IMR-90 (cell line): ENCODE data around the gene SPECC1L. TPM values are rescaled to one million over a fixed set of nuclear protein-coding genes. Genes with fewer than 3 reads are reported as not detected.
A peak's percentile ranks its signal among the peaks of the same experiment; 100 is the strongest.
"Not testable (repeated sequence)": the region's sequence is repeated elsewhere in the genome, so short reads cannot be mapped to it uniquely, and the experiment has no call there.

Experiments
- ATAC-seq: fragments of 200-7000 bp; cut with Tn5 transposase; 2 replicates; pipeline ENCODE4 v1.9.1; 2020; ENCODE audit warnings: low read depth, mild to moderate bottlenecking, moderate library complexity
- BruUV-seq: library from RNA; stranded (reverse); fragments of 400-500 nt; replicated peaks from 2 replicates; lab custom pipeline; 2021; lab: Mats Ljungman, UMichigan
- CTCF ChIA-PET: fragments of 300-600 bp; formaldehyde crosslinking; extraction: SDS; loops from one replicate; lab custom pipeline; 2021; ENCODE audit warnings: antibody characterized with exemption; lab: Yijun Ruan, JAX
- POLR2A ChIA-PET: fragments of 300-600 bp; sonication (Branson Sonifier 250); formaldehyde crosslinking; loops from one replicate; lab custom pipeline; 2022; ENCODE audit warnings: antibody characterized with exemption; ENCODE audit not compliant: unreplicated experiment; lab: Charles Lee
- DNase-seq: peaks from one replicate; pipeline ENCODE4 v3.0.0; 2013
- H2AFZ ChIP-seq: replicated peaks from 2 replicates; pipeline ENCODE3; 2013; ENCODE audit warnings: low read length, mild to moderate bottlenecking; ENCODE audit not compliant: poor library complexity
- H2AK5ac ChIP-seq: 2 replicates; pipeline ENCODE4 v1.6.1; 2013; ENCODE audit warnings: low read depth, low read length, inconsistent platforms
- H2AK9ac ChIP-seq: replicated peaks from 2 replicates; pipeline ENCODE3; 2013; ENCODE audit warnings: mild to moderate bottlenecking, low read depth, low read length, moderate library complexity; ENCODE audit not compliant: poor library complexity
- H2BK120ac ChIP-seq: 2 replicates; pipeline ENCODE4 v1.6.1; 2013; ENCODE audit warnings: low read depth, low read length, inconsistent platforms
- H2BK15ac ChIP-seq: 3 replicates; pipeline ENCODE4 v1.6.1; 2013; ENCODE audit warnings: low read depth, low read length, inconsistent platforms
- H2BK20ac ChIP-seq: 2 replicates; pipeline ENCODE4 v1.6.1; 2013; ENCODE audit warnings: low read depth, mild to moderate bottlenecking, inconsistent platforms, low read length, moderate library complexity
- H2BK5ac ChIP-seq: 2 replicates; pipeline ENCODE4 v1.6.1; 2013; ENCODE audit warnings: mild to moderate bottlenecking, low read depth, low read length, inconsistent platforms; ENCODE audit not compliant: poor library complexity, severe bottlenecking
- H3K14ac ChIP-seq: replicated peaks from 2 replicates; pipeline ENCODE4 v1.6.1; 2013; ENCODE audit warnings: low read depth, low read length, inconsistent platforms
- H3K18ac ChIP-seq: 2 replicates; pipeline ENCODE4 v1.6.1; 2013; ENCODE audit warnings: low read depth, low read length, control low read depth
- H3K23ac ChIP-seq: 2 replicates; pipeline ENCODE4 v1.6.1; 2013; ENCODE audit warnings: low read depth, low read length, inconsistent platforms
- H3K27ac ChIP-seq: 2 replicates; pipeline ENCODE4 v1.5.1; 2013; ENCODE audit warnings: mild to moderate bottlenecking, control low read depth, low read length; ENCODE audit not compliant: insufficient read depth
- H3K27me3 ChIP-seq: 2 replicates; pipeline ENCODE4 v1.6.1; 2013; ENCODE audit warnings: low read length; ENCODE audit not compliant: control insufficient read depth, insufficient read depth
- H3K36me3 ChIP-seq: 2 replicates; pipeline ENCODE4 v1.6.1; 2013; ENCODE audit warnings: low read length, mixed read lengths; ENCODE audit not compliant: control insufficient read depth, insufficient read depth
- H3K4ac ChIP-seq: 2 replicates; pipeline ENCODE4 v1.6.1; 2013; ENCODE audit warnings: low read depth, low read length, inconsistent platforms
- H3K4me1 ChIP-seq: 2 replicates; pipeline ENCODE4 v1.6.1; 2013; ENCODE audit warnings: low read length, mixed read lengths; ENCODE audit not compliant: control insufficient read depth, insufficient read depth
- H3K4me2 ChIP-seq: 2 replicates; pipeline ENCODE4 v1.6.1; 2013; ENCODE audit warnings: low read depth, mild to moderate bottlenecking, control low read depth, low read length, moderate library complexity
- H3K4me3 ChIP-seq: 2 replicates; pipeline ENCODE4 v1.5.1; 2013; ENCODE audit warnings: low read depth, mild to moderate bottlenecking, control low read depth, low read length, moderate library complexity; ENCODE audit not compliant: insufficient read depth
- H3K56ac ChIP-seq: 2 replicates; pipeline ENCODE4 v1.6.1; 2013; ENCODE audit warnings: low read length, inconsistent platforms; ENCODE audit not compliant: insufficient read depth; ENCODE audit errors: extremely low read depth
- H3K79me1 ChIP-seq, 2 experiments: 2 replicates each; pipeline ENCODE4 v1.6.1; 2013; ENCODE audit warnings: low read length in 2 of 2, inconsistent platforms in 1 of 2, low read depth in 1 of 2
- H3K9ac ChIP-seq: 2 replicates; pipeline ENCODE4 v1.6.1; 2013; ENCODE audit warnings: low read depth, low read length, control low read depth
- H3K9me1 ChIP-seq: 2 replicates; pipeline ENCODE4 v1.6.1; 2013; ENCODE audit warnings: low read length, inconsistent platforms; ENCODE audit not compliant: insufficient read depth
- H3K9me3 ChIP-seq: 2 replicates; pipeline ENCODE4 v1.6.1; 2013; ENCODE audit warnings: low read length; ENCODE audit not compliant: control insufficient read depth, insufficient read depth
- H4K20me1 ChIP-seq: 2 replicates; pipeline ENCODE4 v1.6.1; 2013; ENCODE audit warnings: low read length, inconsistent platforms; ENCODE audit not compliant: insufficient read depth
- H4K5ac ChIP-seq: 2 replicates; pipeline ENCODE4 v1.6.1; 2013; ENCODE audit warnings: mild to moderate bottlenecking, low read depth, low read length, control low read depth
- H4K8ac ChIP-seq, 2 experiments: 2 replicates each; pipeline ENCODE4 v1.6.1; 2013; ENCODE audit warnings: low read depth in 2 of 2, low read length in 2 of 2, control low read depth in 1 of 2, inconsistent platforms in 1 of 2
- H4K91ac ChIP-seq: 2 replicates; pipeline ENCODE4 v1.6.1; 2013; ENCODE audit warnings: low read depth, low read length, inconsistent platforms; ENCODE audit not compliant: insufficient read depth
- BHLHE40 ChIP-seq: fragments of 150-350 bp; IDR thresholded peaks from 2 replicates; pipeline ENCODE4 v1.6.1; 2016; ENCODE audit warnings: mild to moderate bottlenecking, low read depth, low read length
- CEBPB ChIP-seq: IDR thresholded peaks from 2 replicates; pipeline ENCODE4 v1.6.1; 2012; ENCODE audit warnings: low read depth, low read length, improper control_type of control experiment
- MXI1 ChIP-seq: IDR thresholded peaks from 2 replicates; pipeline ENCODE4 v1.6.1; 2012; ENCODE audit warnings: low read depth, mild to moderate bottlenecking, low read length, moderate library complexity, borderline replicate concordance
- WGBS, 2 experiments: methylation state at CpG; one replicate each; pipeline versions ENCODE4 v1.1.5 to v1.1.7; 2013; ENCODE audit warnings: missing lambda C conversion rate in 2 of 2; ENCODE audit not compliant: insufficient read length in 1 of 2; ENCODE audit errors: extremely low coverage in 2 of 2; 5-methylcytosine and 5-hydroxymethylcytosine counted together
- dilution Hi-C: fragments of 300-500 bp; cut with HindIII; formaldehyde crosslinking; loops from one replicate; pipeline ENCODE4 v1.14.3; 2018; ENCODE audit warnings: low sequenced_read_pairs; ENCODE audit not compliant: unreplicated experiment
- in situ Hi-C: fragments of 300-500 bp; cut with MboI; formaldehyde crosslinking; loops from 3 replicates; pipeline ENCODE4 v1.14.3; 2019; ENCODE audit warnings: low sequenced_read_pairs, inconsistent platforms, mixed read lengths
- intact Hi-C: fragments of 100-400 bp; cut with micrococcal nuclease; formaldehyde crosslinking; loops from 2 replicates; pipeline ENCODE4 v1.10.0; 2022
- polyA plus RNA-seq, 3 experiments: library from polyadenylated mRNA; depleted of rRNA; stranded (reverse); fragments of >200 nt; gene quantifications; 2 replicates each; pipeline ENCODE4 v1.2.3, GENCODE V29; 2012; ENCODE audit warnings: low replicate concordance in 1 of 3
- total RNA-seq: library from RNA; depleted of rRNA; stranded (reverse); fragments of >200 nt; gene quantifications from 2 replicates; pipeline ENCODE4 v1.2.3, GENCODE V29; 2012

Gene SPECC1L
- total and polyA plus RNA-seq, 2 of the 4 experiments (the other 2 are of a cell fraction) = 18.7 to 44.1 TPM

GRCh38 chr22:24244144-24244787 is 26.4 kb upstream of the SPECC1L start:
- Histone ChIP-seq H2BK20ac (peak overlapping the region; percentile 95), H3K27me3 (no peaks in the 10 kb centered on the region), H3K23ac (no peak overlapping the region; the same call in 1 of the 2 replicates), H2BK5ac (peak overlapping the region; percentile 87), H4K5ac (peak overlapping the region; percentile 19), H3K79me1 (peaks cover 0 to 23% of the 10 kb centered on the region in 2 experiments; a peak in 2 of 4 replicates), H2AK9ac (peak overlapping the region; percentile 85), H2BK120ac (peak overlapping the region; percentile 96), H3K4me2 (peak overlapping the region; percentile 26; the same call in 1 of the 2 replicates), H4K91ac (peak overlapping the region; percentile 74), H3K9me1 (peaks cover 12% of the 10 kb centered on the region), H3K36me3 (no peaks in the 10 kb centered on the region), H3K18ac (peak overlapping the region; percentile 79), H3K27ac (peak overlapping the region; percentile 89), H2AK5ac (peak overlapping the region; percentile 100), H2AFZ (peak overlapping the region; percentile 71), H2BK15ac (peak overlapping the region; percentile 69; the same call in 2 of the 3 replicates), H3K4me1 (peaks cover 39% of the 10 kb centered on the region), H3K4ac (peak overlapping the region; percentile 85), H3K9me3 (no peaks in the 10 kb centered on the region), H3K4me3 (peak overlapping the region; percentile 13; the same call in 1 of the 2 replicates), H3K9ac (peak overlapping the region; percentile 75), H3K56ac (no peak overlapping the region), H4K20me1 (no peaks in the 10 kb centered on the region), H3K14ac (peak overlapping the region; percentile 94), H4K8ac (peak overlapping the region; percentile 90 to 92; a peak in 3 of 4 replicates)
- WGBS, 2 experiments = 64% methylated on average over 4 of the region's 19 CpGs; no CpG with 5 or more reads in 1 of the 2 experiments
- intact Hi-C loops = loop anchor here (10.0 kb wide), 1 partner anchor 259 kb away; the partner anchor contains the start of gene GSTT2
- in situ Hi-C loops = loop anchor here (5.0 kb wide), 1 partner anchor 47 kb away; no protein-coding TSS in a partner anchor
- DNase-seq = peak; percentile 52
- TF ChIP-seq CEBPB (no peak), BHLHE40 (peak; percentile 72), MXI1 (no peak)
- BruUV-seq = no TSS peak
- dilution Hi-C loops = no loop called here
- no peak for ATAC-seq
- ChIA-PET POLR2A (no interaction called here), CTCF (no interaction called here)

GRCh38 chr22:24245030-24245431 is 25.6 kb upstream of the SPECC1L start, which contains the start of gene GGT5:
GGT5 (minus strand) TSS chr22:24245082; CDS start chr22:24244725, 357 bp downstream.
- peak within 1 kb of the TSS; percentile 26; the same call in 1 of the 2 replicates for H3K4me2 ChIP-seq
- intact Hi-C loops = loop anchor here (5.0 to 10.0 kb wide), 2 partner anchors 38 to 260 kb away; partner anchors contain the start of gene GSTT2

More at GRCh38 chr22:24245030-24245431, 25.6 kb upstream of the SPECC1L start, which contains the start of gene GGT5:
- H3K36me3 ChIP-seq, in situ Hi-C loops, BruUV-seq, H4K20me1 ChIP-seq, ATAC-seq, H3K9me3 ChIP-seq, POLR2A ChIA-PET, H3K27me3 ChIP-seq, dilution Hi-C loops: not testable (repeated sequence)
- peak within 1 kb of the TSS; percentile 97 for H2BK120ac ChIP-seq
- H3K4me3 ChIP-seq = peak within 1 kb of the TSS; percentile 13; the same call in 1 of the 2 replicates
- no CpG with 5 or more reads among the region's 12 CpGs for WGBS, 2 experiments
- CTCF ChIA-PET = interaction anchor here (1.0 kb wide), 1 partner anchor 56 kb away, joined by 3 read pairs; no protein-coding TSS in a partner anchor
- peak within 1 kb of the TSS; percentile 51; the same call in 1 of the 2 replicates for H3K56ac ChIP-seq
- H3K4ac ChIP-seq = peak within 1 kb of the TSS; percentile 95
- peak within 1 kb of the TSS; percentile 98 for H3K18ac ChIP-seq
- H2AK9ac ChIP-seq = peak within 1 kb of the TSS; percentile 85
- H3K79me1 ChIP-seq = peaks cover 0 to 23% of the 10 kb centered on the region in 2 experiments; a peak in 2 of 4 replicates
- peak within 1 kb of the TSS; percentile 95 for H2BK20ac ChIP-seq
- peak within 1 kb of the TSS; percentile 97 for H3K27ac ChIP-seq
- H4K8ac ChIP-seq = peak within 1 kb of the TSS; percentile 92 to 96
- H2AK5ac ChIP-seq = peak within 1 kb of the TSS; percentile 100
- H2BK15ac ChIP-seq = peak within 1 kb of the TSS; percentile 98; the same call in 2 of the 3 replicates
- peak within 1 kb of the TSS; percentile 76 for H2AFZ ChIP-seq
- H3K14ac ChIP-seq = peak within 1 kb of the TSS; percentile 94
- peak within 1 kb of the TSS; percentile 92 for H2BK5ac ChIP-seq
- peak; percentile 20 for DNase-seq
- peak within 1 kb of the TSS; percentile 94 for H4K91ac ChIP-seq
- peak within 1 kb of the TSS; percentile 75 for H3K9ac ChIP-seq
- H3K23ac ChIP-seq = peak within 1 kb of the TSS; percentile 93
- H4K5ac ChIP-seq = peak within 1 kb of the TSS; percentile 90
- H3K4me1 ChIP-seq = peaks cover 39% of the 10 kb centered on the region
- peaks cover 12% of the 10 kb centered on the region for H3K9me1 ChIP-seq
